ENCODE results near the gene TCF7L2.

The TCF7L2 gene

GRCh38 chr10:113022265-113022664 is 72.2 kb downstream of the TCF7L2 start:
- DNase-seq (ENCODE audit: low spot score), result no peak

- DNase-seq (ENCODE audit: low spot score), result no peak
These were observed 73.0 kb downstream of the TCF7L2 start for GRCh38 chr10:113023017-113023416.

DNA sequence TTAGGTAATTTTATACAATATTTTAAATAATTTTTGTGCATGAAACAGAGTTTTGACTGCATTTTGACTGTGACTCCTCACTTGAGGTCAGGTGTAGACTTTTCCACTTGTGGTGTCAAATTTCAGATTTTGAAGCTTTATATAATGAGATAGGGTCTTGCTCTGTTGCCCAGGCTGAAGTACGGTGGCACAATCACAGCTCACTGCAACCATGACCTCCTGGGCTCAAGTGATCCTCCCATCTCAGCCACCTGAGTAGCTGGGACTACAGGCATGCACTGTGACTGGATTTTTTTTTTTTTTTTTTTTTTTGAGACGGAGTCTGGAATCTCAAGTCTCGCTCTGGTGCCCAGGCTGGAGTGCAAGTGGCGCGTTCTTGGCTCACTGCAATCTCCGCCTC is 74.9 kb downstream of the TCF7L2 start:
- no peak for DNase-seq (ENCODE audit: low spot score)

DNA sequence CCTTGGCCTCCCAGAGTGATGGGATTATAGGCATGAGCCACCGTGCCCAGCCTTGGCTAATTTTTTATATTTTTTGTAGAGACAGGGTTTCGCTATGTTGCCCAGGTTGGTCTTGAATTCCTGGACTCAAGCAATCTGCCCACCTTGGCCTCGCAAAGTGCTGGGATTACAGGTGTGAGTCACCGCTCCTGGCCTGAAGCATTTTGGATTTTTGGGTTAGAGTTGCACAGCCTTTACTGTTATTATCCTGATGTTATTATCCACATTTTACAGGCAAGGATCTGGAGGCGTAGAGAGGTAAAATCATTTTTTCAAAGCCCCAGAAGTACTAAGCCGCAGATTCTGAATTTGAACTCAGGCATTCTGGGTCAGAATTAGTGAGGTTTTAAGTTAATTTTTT is 75.4 kb downstream of the TCF7L2 start:
- no peak for DNase-seq (ENCODE audit: low spot score)

DNA sequence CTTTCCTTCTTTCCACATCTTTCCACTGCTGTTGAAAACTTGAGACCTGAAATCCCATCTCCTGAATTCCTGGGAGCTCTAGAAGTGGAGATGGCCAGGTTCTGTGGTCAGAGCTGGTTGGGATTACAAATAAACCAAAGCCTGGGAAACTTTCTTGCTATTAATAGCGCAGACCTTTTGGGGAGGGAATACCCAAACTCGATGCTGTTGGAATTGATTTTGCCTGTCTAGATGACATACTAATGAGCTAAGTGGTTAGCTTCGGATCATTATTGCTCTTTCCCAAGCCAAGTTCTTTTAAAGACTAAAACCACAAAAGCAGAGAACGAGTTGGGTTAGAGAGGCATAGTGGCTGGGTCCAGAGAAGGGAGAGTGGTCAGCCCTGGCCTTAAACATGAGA is 76.6 kb downstream of the TCF7L2 start:
- no peak for DNase-seq (ENCODE audit: low spot score)

GRCh38 chr10:113027230-113027573 is 77.2 kb downstream of the TCF7L2 start:
- peak; percentile 28 for DNase-seq (ENCODE audit: low spot score)

DNA sequence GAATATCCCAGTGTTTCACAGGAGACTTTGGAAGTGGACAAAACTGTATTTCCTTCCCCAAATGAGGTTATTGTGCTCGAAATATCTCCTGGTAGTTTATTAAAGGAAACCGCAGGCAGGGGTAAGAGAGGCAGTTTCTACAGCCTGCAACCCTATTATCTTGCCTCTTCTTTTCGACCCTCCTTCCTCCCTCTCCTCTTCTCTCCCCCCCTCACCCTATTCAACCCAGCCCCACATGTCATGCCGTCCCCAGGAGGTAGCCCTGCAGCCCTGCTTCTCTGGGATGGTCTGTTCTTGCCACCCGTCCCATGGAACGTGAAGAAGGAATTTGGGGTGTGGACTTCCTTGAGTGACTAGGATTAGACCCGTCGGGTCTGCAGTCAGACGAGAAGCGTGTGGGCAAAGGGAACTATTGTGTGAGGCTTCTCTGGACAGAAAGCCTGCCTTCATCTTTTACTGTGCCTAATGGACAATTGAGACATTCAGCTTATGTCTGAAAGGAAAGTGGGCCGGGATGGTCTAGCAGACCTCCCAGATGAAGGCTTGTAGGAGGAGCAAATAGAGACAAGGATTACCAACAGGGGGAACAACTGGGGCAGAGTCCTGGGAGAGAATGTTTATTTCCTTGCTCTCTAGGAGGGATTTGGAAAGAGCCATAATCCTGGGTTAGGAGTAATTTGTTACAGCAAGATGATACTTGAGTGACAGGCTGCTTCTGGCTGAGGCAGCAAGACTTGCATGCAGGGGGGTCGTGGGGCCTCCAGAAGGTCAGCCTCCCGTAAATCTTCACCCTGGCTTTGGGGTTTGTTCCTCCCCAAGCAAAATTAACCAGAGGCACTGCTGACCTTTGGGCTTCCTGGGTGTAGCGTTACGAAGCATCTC is 77.8 kb downstream of the TCF7L2 start:
- DNase-seq (ENCODE audit: low spot score), result peak; percentile 81

- peak; percentile 44 for DNase-seq (ENCODE audit: low spot score)
These were observed 78.7 kb downstream of the TCF7L2 start for GRCh38 chr10:113028456-113029440.

- DNase-seq (ENCODE audit: low spot score), result no peak
These were observed 80.4 kb downstream of the TCF7L2 start for GRCh38 chr10:113030453-113030852.

DNA sequence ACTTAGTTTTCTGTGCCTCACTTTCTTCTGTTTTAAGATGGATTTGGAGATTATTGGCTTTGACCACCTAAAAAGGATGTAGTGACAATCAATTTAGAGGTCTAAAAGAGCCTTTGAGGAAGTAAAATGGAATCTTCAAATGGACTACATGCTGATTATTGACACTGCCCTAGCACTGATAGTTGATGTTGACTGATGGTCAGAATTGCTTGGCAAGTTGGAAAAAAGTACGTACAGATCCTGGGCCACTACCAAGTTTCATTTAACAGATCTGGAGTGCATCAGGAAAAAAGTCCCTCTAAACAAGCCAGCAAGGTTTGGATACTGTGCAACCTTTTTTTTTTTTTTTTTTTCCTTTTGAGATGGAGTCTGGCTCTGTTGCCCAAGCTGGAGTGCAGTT is 81.1 kb downstream of the TCF7L2 start:
- no peak for DNase-seq (ENCODE audit: low spot score)

- no peak for DNase-seq (ENCODE audit: low spot score)
These were observed 83.9 kb downstream of the TCF7L2 start for GRCh38 chr10:113033991-113034390.

DNA sequence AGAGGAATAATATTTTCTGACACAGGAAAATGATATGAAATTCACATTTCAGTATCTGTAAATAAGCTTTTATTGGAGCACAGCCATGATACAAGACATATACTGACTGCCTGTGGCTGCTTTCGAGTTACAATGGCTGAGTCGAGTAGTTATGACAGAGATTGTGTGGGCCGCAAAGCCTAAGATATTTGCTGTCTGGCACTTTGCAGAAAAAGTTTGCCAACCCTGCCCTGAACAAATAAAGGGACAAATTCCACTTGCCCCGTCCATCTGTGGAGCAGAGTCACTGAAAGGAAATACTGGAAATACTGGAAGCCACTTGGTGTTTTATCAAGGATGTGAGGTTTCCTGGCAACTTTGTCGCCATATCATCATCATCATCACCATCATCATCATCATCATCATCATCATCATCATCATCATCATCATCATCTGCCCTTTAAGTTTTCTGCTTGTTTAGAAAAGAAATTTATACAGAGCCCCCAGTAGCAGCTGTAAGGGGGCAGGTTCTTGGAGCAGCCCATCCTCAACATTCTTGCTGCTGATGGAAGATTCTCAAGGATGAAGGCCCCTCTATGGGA is 85.8 kb downstream of the TCF7L2 start:
- DNase-seq (ENCODE audit: low spot score), result no peak

GRCh38 chr10:113036619-113037018 is 86.6 kb downstream of the TCF7L2 start:
- DNase-seq (ENCODE audit: low spot score), result no peak

DNA sequence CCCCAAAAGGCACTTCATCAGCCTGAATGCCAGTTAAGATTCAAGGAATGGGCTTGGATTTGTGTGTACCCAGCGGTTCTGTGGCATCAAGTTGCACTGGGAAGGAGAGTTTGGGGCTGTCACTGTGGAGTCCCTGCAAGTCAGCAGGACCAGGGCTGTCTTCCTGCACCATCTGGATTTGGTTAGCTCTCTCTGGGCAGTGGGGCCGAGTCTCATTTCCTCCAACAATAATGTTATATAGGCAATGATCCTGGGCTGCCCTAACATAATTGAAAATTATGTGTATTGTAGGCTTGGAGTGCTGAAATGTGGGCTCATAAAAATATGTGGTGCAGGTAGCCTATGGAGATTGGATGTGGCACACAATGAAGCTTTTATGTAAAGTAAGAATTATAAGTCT is 87.2 kb downstream of the TCF7L2 start:
- DNase-seq (ENCODE audit: low spot score), result no peak

DNA sequence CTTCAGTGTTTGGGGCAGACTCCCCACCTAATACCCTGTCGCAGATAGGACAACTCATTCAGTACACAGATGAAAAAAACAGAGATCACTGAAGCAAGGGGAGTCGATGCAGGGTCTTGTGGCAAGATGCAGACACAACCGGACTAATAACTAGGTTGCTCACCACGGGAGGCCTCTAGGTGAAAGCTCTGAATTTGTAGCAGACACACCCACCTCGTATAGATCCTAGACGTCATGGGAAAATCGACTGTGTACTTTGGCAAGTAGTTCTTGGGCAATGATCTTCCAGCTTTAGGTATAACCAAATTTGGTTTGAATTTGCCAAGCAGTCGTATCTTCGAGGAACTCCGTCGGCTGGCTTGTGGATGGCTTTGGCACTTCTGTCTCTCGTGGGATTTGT is 88.1 kb downstream of the TCF7L2 start:
- no peak for DNase-seq (ENCODE audit: low spot score)

- DNase-seq (ENCODE audit: low spot score), result no peak
These were observed 88.9 kb downstream of the TCF7L2 start for GRCh38 chr10:113038985-113039384.

DNA sequence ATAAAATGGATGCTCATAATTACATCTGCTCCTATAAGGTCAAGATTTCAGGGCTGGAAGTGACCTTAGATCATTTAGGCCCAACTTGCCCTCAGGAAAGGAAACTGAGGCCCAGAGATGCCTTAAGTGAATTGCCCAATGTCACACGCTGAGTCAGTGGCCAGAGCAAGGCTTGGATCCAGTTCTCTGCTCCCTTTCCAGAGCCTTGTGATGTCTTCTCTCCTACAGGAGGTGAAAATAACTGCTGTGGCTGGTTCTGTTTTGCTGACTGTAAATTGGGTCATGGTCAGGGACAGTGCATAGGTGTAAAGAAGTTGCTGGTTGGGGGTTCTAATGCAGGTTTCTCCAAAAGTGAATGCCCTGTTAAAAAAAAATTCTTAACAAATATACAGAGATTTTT is 91.3 kb downstream of the TCF7L2 start:
- DNase-seq (ENCODE audit: low spot score), result no peak

DNA sequence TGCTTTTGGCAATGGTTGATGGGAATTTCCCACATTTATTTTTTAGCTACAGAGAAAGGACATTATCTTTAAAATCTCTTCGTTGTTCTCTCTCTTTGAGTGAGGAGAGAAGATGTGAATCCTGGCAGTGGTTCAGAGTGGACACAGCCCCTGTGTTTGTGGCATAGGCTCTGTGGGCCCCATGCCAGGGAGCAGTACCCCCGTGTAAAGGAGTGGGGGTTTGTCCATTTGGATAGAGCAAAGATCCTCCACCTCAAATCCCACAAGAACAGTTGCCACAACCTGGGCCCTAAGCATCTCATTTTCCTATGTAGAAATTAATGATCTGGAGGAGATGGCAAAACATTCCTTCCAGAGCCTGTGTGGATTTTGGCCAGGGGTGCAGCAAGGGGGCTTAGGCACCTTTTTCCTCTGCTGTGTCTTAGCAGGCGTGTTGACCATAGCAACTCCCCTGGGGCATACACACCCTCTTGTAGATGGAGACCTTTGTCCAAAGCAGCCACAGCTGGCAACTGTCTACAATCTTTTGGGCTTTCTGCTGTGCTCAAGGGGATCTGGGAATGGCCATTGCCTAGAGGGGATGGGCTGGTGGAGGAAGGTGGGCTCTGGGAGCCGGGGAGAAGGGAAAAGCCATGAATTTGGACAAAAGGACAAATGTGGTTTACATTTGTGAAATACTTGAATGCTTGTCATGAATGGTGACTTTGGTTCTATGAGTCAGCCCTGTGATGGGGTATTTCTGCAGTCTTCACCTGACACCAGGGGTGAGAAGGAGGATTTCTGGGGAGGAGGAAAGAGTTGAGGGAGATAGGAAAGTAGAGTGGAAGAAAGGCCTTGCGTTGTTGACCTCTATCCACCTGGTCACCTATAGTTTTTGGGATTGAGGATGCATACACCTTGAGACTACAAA is 92.0 kb downstream of the TCF7L2 start:
- no peak for DNase-seq (ENCODE audit: low spot score)

DNA sequence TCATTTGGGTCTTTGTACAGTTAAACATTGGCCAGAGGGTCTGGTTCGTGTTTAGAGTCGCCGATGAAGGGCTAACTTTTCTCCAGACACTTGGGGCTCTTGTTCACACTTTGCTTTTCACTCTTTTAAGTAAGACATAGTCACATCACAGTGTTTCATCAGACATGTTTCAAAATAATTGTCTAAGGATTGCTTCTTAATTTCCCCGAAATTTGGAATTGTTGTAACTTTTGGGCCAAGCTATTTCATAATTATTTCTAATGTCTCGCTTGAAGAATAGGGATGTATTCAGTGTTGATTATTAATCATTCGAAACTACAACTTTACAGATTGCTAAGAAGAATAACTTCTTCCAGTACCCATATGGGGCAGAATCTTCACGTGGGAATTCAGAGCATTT is 92.8 kb downstream of the TCF7L2 start:
- DNase-seq (ENCODE audit: low spot score), result no peak

- DNase-seq (ENCODE audit: low spot score), result no peak
These were observed 94.1 kb downstream of the TCF7L2 start for GRCh38 chr10:113044016-113044755.

Measured in pons (tissue), 1 donor.